ENCODE data around the gene FASTK.

Gene FASTK, protein sequence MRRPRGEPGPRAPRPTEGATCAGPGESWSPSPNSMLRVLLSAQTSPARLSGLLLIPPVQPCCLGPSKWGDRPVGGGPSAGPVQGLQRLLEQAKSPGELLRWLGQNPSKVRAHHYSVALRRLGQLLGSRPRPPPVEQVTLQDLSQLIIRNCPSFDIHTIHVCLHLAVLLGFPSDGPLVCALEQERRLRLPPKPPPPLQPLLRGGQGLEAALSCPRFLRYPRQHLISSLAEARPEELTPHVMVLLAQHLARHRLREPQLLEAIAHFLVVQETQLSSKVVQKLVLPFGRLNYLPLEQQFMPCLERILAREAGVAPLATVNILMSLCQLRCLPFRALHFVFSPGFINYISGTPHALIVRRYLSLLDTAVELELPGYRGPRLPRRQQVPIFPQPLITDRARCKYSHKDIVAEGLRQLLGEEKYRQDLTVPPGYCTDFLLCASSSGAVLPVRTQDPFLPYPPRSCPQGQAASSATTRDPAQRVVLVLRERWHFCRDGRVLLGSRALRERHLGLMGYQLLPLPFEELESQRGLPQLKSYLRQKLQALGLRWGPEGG

DNA sequence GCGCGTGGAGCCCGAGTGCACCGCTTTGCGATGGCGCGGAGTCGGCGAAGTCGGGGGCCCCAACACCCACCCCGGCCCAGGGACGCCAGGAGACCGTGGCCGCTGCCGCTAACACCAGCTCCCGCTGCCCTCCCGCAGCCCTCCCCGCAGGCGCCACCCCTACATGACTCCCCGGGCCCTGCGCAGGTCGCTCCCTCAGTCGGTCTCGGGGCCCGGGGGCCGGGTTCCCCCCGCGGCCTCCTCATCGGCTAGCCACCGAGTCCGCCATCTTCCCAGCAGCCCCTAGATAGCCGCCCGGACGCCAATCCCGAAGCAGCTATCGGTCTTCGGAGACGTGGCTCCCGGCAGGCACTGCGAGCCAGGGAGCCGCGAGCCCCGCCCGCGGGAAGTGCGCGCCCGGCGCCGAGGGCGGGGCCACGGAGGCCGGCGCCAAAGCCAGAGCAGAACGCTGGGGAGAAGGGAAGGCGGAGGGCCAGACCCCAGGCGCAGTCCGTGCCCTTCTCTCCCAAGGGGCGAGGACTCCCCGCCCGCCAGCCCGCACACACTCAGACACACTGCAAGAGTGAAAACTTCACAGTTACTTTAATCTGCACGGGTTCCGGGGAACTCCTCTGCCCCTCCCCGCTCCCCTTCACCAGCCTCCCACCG lies at the start of gene FASTK:
TSS of gene FASTK (minus strand) at position 288 of the 648 bp plus-strand sequence. CDS start at position 245, 43 bp downstream.
- peak; percentile 95 for DNase-seq

DNA sequence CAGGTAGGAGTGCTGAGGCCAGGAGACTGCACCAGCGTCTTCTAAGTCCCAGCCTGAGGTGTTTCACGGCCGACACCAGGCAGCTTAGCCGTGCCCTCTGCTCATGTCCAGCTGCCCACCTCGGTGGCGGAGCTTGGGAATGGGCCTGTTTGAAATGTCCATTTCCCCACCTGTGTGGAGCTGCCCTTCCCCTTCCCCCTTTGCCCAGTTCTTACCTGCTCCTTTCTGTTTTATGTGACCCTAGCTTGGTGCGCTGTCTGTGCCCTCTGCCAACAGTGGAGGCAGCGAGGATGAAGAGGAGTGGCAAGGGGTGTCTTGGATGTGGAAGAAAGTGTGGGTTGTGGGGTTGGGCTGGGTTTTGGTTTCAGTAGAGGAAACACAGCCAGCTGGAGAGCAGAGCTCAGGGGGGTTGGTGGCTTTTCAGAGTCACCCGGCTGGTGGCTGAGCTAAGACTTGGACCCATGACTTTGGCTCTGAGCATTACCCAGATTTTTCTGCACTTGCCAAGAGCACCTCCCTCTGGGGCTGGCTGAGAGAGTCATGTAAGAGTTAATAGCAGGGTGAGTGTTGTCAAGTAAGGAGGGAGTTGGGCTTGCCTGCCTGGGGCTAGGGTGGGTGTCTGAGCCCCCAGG lies 49.5 kb upstream of the FASTK start:
- DNase-seq: no peak

DNA sequence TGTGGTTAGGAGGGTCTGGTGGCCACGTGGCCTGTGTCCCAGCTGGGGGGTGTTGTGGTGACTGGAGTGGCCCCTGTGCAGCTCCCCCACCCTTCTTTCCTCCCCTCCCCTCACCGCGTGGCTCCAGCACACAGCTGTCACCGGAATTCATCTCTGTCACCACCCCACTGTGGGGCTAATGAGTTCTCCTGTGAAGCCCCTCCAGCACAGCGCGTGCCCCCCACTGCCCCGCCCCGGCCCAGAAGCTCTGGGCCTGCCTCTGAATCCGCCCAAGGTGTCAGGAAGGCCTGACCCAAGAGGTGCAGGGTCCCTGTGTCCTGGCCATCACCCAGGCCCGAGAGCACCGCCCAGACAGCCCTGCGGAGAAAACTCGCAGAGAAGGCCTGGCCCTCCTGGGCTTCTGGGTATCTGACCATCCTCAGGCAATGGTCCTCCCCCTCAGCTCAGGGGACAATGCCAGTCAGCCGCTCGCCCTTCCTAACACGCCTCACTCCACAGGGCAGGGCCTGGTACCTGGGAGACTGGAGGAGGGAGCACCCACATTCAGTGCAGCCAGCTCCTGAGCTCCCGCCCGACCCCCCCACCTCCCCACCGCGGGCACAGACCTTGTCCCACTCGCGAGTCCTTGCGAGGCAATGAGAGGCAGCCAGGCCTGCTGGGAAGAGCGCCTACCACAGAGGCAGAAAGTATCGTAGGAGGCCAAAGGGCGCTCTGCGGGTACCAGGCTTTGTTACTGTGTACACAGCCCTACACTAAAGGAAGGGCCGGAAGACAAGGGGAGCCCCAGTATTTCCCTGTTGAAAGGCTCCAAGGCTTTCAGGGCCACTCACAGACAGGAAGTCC lies 48.7 kb upstream of the FASTK start:
- DNase-seq: no peak

DNA sequence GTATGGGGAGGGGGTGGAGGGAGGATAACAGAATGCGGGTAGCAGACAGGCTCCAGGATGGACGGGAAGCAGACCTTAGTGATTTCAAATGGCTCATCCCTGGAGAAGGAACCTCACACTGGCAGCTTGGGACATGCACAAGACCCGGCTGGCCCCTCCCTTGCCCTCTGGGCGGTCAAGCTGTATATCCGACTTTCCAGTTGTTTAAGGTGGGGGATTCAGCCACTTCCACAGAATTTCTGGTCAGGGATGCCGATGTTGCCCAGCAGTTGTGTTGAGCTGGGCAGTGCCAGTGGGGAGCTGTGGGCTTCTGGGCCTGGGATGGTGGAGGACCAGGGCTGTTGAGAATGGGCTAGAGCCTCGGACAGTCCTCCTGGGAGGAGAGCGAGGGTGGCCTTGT lies 48.1 kb upstream of the FASTK start:
- DNase-seq: no peak

DNA sequence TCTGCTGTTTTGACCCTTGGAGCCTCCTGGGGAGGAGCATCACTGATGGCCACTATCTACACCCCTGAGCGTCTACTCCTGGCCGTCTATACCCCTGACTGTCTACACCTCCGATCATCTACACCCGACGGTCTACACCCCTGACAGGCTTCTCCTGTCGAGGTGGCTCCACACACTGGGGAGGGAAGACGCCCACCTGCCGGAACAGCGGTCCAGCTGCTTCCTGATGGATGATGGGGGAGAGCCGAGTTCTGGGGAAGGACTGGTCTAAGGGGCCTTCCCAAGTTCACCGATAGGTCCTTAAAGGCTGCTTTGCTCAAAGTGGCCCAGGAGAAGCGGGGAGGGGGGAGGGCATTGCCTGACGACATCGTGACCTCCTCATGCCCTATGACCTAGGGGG lies 47.5 kb upstream of the FASTK start:
- DNase-seq: no peak

DNA sequence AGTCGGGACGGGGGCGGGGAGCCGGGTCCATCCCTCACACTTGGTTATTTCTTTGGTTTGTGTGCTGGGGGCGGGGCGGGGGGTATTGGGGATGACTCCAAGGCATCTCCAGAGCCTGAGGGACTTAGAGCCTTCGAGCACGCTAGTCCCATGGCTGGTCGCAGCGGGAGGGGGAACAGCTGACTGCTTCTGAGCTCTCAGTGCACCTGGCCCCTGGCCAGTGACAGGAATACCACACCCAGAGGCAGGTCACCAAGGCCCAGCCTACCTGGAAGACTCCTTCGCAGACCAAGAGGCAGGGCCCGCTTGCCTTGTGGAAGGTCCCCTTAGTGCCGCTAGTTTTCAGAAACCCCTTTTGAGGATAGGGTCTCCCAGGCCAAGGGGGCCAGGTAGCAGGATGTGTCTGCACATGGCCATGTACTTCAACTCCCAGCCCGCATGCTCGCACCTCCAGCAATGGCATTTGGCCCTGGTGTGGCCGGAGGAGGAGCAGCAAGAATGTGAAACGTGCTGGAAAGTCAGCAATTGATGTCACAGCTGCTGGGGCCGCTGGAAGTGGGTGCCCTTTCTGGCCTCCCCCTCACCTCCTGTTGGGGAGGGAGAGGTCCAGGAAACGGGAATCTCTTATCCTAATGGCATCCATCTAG lies 46.0 kb upstream of the FASTK start:
- no peak for DNase-seq

DNA sequence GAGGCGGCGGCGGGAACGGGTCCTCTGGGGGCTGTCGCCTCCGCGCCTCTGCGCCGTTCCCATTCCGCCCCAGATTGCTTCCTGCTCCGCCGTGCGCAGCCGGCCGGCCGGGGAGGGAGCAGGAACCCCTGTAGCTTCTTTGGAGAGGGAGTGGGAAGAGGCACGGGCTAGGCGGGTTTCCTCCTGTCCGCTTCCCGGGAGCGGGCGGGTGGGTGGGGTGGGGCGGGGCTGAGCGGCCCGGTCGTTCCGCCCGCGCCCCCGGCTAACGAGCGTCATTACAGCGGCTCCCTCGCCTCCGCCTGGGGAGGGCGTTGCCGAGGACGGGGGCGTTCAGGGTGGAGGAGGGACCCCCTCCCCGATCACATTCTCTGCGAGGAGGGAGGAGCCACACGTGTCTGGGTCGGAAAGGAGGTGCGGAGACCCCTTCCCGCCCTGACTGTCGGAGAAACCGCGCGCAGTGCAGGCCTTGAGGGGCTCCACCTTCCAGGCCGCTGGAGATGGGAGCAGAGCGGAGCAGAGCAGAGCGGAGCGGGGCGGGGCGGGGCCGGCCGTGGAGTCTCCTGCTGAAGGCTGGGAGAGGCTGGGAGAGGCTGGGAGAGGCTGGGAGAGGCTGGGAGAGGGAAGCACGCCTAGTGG lies 45.4 kb upstream of the FASTK start:
- DNase-seq: peak; percentile 79

DNA sequence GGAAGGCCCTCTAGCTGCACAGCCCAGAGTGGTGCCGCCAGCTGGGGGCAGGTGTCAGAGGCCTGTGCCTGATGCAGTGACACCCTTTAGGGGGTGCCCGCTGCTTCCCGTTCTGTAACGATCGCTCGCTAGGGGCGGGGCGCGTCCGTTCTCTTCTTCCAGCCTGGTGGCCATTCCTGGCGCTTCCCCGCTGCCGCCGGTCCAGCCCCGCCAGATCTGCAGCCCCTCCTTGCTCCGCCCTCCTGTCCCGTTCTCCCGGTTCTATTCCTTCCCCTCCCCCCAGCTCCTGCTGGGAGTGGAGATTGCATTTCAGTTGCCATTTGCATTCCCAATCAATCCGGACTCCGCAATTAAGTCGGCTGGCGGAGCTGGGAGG lies 44.8 kb upstream of the FASTK start:
- no peak for DNase-seq

DNA sequence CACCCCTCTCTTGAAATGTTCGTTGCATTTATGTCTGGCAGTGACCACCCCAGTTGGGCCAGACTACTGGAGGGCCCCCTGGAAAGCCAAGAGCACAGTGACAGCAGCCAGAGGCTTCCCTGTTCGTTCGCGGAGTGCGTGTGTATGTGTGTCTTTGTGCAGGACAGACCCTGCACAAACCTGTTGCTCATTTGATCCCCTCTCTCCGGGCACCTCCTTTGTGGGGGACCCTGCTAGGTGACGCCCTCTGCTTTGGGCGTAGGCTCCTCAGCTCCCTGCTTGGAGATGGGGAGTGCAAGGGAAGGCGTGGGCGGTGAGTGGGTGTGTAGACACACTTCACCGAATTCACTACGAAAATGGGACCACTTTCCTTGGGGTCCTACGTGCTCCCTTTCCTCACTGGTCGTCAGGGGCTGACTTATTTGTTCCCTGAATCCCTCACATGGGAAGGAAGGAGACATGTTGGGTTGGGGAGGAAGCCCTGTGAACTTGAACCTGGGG lies 44.3 kb upstream of the FASTK start:
- no peak for DNase-seq

DNA sequence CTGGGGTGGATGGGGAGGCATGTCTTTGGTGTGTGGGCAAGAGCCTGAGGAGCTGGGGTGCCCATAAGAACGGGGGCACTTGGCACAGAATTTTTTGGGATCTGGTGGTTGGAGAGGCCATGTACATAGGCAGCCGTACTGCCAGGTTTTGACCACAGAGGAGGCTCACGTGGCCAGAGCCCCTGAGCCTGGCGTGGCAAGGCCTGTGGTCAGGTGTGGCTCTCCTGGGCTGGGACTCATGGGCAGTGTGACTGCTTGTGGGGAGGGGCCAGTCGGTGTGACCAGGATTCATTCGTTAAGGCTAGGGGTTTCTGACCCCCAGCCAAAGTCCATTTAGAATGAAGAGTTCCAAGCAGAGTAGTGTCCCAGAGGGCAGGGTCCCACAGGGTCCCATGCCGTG lies 43.9 kb upstream of the FASTK start:
- no peak for DNase-seq

DNA sequence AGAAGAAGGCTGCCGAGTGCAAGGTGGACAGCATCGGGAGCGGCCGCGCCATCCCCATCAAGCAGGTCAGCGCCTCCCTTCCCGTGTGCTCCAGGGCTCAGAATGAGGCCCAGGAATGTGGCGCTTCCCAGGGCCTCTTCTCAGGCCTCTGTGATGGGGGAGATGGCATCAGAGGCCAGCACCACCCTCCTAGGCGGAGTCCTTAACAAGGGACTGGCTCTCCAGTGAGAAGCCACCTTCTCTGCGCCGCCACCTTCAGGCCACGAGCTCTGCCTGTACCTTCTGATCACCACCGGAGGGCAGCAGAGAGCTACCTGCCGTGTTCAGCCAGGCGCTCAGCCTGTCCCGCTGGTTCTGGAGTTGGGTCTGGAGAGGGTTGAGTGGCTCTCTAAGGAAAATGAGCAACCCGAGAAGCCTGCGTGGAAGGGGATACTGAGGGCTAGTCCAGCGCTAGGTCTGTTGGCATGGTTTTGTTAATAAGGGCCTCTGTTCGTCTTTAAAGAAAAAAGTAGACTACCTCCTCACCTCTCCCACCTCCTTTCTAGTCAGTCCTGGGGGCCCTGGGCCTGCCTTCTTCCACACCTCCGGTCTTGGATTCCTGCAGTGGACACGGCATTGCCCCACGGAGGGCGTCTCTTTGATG lies 43.3 kb upstream of the FASTK start:
- peak; percentile 90 for DNase-seq

DNA sequence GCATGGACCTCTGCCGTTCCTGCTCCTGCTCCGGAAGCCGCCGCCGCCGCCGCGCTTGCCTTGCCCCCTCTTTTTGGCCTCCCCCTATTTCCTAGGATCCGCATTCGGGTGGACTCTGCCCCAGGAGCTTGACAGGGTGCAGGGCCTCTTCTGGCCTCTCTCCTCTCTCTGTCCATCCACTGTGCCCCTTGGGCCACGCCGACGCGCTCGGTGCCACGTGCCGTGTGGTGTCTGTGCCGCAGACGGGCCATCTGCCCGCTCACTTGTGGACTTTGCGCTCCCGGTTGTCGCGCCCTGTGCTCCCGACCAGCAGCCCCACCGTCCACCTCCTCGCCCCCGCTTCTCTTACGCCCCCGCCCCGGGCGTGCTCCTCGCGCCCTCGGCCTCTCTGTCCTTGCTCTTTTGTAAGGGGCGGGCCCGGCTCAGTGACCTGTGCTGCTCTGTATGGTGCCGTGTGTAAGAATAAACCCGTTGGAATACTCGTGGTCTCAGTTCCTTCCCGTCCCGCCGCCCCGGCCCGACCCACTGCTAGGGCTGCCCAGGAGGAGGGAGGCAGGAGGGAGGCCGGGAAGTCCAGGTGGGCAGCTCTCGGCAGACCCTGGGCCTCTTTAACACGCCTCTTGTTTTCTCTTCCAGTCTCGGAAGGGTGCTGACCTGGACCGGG lies 42.7 kb upstream of the FASTK start:
- DNase-seq: no peak

DNA sequence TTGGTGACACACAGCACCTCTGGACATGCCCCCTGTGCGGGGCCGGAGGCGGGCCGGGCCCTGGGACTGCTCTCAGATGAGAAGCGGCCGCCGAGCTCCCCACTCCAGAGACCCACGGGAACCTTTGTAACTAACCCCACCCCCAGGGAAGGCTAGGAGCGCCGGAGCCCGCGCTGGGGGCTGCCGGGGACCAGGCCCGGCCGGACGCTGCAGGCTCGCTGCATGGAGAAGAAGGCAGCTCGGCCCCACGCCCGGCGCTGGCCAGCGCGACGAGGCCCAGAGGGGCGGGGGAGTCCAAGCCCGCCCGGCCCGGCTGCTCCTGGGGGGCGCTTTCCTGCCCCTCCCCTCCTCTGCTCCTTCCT lies 42.2 kb upstream of the FASTK start:
- DNase-seq: no peak

DNA sequence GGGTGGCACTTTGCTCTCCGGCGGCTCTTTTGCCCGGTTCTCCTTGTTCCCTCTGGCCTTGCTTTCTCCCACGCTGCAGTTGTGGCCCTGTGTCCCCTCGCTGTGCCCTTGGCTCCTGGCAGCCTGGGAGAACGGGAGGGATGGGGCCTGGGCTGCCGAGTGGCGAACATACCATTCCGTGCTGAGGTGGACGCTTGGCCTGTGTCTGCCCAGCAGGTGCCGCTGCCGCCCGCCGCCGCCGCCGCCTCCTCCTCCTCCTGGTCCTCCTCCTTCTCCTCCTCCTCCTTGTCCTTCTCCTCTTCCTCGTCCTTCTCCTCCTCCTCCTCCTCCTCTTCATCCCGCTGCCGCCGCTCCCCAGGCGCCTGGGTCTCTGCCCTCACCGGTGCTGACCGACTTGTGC lies 41.7 kb upstream of the FASTK start:
- peak; percentile 74 for DNase-seq

DNA sequence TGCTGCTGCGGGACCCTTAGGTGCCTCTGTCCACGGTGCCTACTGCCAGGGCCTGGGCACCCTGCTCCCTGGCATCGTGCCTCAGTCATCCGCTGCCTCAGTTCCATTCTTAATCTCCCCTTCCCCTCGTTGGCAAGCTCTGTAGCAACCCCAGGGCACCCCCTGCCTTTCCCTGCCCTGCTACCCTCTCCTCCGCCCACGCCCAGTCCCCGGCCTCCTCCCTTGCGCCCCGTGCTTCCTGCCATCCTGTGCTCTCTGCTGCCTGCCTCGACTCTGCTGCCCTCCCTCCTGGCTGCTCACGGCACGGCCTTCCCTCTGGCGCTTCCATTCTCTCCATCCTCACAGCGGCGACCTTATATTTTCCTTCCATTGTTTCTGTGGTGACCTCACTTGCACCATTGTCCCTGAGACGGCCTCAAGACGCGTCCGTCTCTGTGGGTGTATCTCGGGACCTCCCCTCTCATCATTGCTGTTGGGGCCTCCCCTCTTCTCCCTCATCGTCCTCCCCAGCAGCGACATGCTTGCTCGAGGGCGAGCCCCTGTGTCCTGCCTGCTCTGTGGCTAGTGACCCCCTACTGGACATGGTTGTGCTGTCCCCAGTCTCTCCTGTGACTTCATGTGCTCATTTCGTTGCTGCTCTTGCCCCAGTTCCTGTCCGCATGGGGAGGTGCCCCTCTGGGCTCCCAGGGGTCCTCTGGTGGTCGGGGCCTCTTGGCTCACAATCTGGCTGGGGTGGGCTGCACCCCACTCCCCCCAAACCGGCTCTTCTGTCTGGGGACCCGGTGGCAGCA lies 41.0 kb upstream of the FASTK start:
- no peak for DNase-seq

DNA sequence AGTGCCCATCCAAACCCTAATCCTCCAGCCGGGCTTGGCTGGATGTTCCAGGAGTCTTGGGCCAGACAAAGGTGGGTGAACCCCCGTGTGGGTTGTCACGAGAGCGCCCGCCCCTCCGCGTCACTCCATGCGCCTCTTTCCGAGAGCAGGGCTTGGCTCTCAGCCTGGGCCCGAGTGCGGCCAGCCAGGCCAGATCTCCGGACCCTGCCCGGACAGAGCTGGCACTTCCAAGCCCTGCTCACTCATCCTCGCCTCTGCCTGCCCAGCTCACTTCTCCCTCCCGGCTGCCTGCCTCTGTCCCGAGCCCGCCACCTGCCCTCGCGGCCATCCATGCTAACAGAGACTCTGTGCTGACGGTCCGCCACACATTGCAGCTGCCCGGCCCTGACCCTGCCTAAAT lies 40.3 kb upstream of the FASTK start:
- DNase-seq: no peak

DNA sequence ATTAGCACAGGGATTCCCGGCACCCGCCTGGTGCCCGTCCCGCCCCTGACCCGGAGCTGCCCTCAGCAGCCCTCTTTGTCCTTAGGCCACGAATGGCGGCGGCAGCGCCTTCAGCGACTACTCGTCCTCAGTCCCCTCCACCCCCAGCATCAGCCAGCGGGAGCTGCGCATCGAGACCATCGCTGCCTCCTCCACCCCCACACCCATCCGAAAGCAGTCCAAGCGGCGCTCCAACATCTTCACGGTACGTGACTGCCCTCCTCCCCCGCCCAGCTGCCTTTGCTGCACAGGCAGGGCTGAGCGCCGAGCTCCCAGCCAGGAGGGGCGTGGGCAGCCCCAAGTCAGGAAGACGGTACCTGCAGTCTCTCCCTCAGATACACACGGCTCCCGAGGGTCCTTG lies 39.3 kb upstream of the FASTK start:
- no peak for DNase-seq

DNA sequence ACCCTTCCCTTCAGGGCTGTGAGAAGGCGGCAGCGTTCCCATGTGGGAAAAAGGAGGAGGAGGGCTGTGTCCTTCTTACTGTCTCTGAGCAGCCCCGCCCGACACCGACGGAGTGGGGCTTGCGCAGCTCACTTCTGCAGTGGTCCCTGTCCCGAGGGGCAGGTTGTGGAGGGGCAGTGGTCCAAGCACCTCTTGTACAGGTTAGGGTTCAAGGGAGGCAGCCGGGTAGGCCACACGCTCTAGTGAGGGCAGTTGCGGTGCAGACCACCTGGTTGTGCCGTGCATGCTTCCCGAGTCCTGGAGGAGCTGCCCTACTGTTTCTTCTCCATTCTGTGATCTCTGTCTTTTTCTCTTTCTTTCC lies 38.4 kb upstream of the FASTK start:
- DNase-seq: no peak

DNA sequence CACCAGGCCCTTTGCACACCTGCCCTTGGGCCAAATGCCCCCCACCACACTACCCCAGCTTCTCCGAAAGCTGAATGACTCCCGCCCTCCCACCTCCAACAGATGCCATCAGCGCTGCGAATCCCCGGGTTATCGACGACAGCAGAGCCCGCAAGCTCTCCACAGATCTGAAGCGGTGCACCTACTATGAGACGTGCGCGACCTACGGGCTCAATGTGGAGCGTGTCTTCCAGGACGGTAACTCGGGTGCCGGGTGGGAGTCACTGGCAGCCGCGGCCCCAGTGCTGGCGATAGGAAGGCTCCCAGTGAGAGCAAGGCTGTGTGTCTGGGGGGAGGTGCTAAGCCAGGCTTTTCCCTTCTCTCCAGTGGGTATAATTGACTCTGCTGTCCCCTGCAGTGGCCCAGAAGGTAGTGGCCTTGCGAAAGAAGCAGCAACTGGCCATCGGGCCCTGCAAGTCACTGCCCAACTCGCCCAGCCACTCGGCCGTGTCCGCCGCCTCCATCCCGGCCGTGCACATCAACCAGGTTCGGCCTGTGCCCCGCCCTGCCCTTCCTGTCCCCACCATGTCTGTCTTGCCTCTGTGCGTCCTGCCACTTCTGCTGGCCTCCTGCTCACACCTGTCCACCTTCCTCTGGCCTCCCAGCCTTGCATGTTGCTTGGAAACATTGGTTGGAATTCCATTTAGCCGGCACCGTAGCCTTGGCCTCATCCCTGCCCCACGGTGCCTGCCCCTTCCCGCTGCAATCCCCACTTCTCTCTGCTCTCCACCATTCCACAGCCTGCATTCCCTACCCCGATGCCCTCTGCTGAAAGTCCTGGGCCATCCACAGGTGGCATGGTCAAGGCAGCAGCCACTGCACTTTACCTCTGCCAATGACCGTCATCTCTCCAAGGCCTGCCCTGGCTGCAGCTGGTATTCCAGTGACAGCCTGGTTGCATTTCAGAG lies 37.8 kb upstream of the FASTK start:
- DNase-seq: no peak

Data from retina (tissue), 1 donor.